ENCODE data around the gene SERPINE1.

The SERPINE1 gene

GRCh38 chr7:101156866-101157589 is 30.1 kb downstream of the SERPINE1 start:
- DNase-seq, result no peak

- DNase-seq, result no peak
These were observed 33.1 kb downstream of the SERPINE1 start for GRCh38 chr7:101159696-101160674.

- no peak for DNase-seq
These were observed 34.0 kb downstream of the SERPINE1 start for GRCh38 chr7:101160910-101161309.

- no peak for DNase-seq
These were observed 35.0 kb downstream of the SERPINE1 start for GRCh38 chr7:101161692-101162471.

- no peak for DNase-seq
These were observed 35.8 kb downstream of the SERPINE1 start for GRCh38 chr7:101162551-101163278.

- DNase-seq, result peak in 3 of 6 experiments; percentile 16 to 36 (median 32)
These were observed 36.6 kb downstream of the SERPINE1 start for GRCh38 chr7:101163279-101164070.

- peak in 2 of 6 experiments; percentile 32 to 48 for DNase-seq
These were observed 37.4 kb downstream of the SERPINE1 start for GRCh38 chr7:101164071-101164840.

GRCh38 chr7:101165075-101165957 is 38.4 kb downstream of the SERPINE1 start, which contains the start of gene VGF:
Gene VGF, minus strand, starts transcription at chr7:101165569. Its CDS starts 726 bp downstream, at chr7:101164843.
- DNase-seq, result peak; percentile 82 to 91 (median 87)

GRCh38 chr7:101165958-101166647 is 39.2 kb downstream of the SERPINE1 start:
- DNase-seq, result no peak

GRCh38 chr7:101166648-101166908 is 39.7 kb downstream of the SERPINE1 start:
- DNase-seq, result no peak

- DNase-seq, result no peak
These were observed 40.2 kb downstream of the SERPINE1 start for GRCh38 chr7:101166909-101167644.

- DNase-seq, result no peak
These were observed 40.9 kb downstream of the SERPINE1 start for GRCh38 chr7:101167645-101168411.

GRCh38 chr7:101168412-101169049 is 41.6 kb downstream of the SERPINE1 start:
- DNase-seq, result no peak

GRCh38 chr7:101169110-101169837 is 42.4 kb downstream of the SERPINE1 start:
- DNase-seq, result no peak

- peak; percentile 37 to 81 (median 64) for DNase-seq
These were observed 43.1 kb downstream of the SERPINE1 start for GRCh38 chr7:101169838-101170551.
